ENCODE results near the gene CLIC3.

- TF ChIP-seq CTCF (IDR thresholded peaks at IDR 0.05; ENCODE audit: insufficient read depth, low read depth, low read length) (no peak), EZH2 (IDR thresholded peaks at IDR 0.05; ENCODE audit: insufficient read depth, low read length) (no peak)
Observed at GRCh38 chr9:137039611-137040366, 43.4 kb upstream of the CLIC3 start.
